NCI-H1694 treated with DMSO at 0.1 percent for 48 hours (cell line): ENCODE results near the gene NLGN2.

ENCODE experiments used
- DNase-seq: peaks from one replicate; lab custom pipeline; 2025; lab: John Stamatoyannopoulos, UW

The NLGN2 gene

DNA sequence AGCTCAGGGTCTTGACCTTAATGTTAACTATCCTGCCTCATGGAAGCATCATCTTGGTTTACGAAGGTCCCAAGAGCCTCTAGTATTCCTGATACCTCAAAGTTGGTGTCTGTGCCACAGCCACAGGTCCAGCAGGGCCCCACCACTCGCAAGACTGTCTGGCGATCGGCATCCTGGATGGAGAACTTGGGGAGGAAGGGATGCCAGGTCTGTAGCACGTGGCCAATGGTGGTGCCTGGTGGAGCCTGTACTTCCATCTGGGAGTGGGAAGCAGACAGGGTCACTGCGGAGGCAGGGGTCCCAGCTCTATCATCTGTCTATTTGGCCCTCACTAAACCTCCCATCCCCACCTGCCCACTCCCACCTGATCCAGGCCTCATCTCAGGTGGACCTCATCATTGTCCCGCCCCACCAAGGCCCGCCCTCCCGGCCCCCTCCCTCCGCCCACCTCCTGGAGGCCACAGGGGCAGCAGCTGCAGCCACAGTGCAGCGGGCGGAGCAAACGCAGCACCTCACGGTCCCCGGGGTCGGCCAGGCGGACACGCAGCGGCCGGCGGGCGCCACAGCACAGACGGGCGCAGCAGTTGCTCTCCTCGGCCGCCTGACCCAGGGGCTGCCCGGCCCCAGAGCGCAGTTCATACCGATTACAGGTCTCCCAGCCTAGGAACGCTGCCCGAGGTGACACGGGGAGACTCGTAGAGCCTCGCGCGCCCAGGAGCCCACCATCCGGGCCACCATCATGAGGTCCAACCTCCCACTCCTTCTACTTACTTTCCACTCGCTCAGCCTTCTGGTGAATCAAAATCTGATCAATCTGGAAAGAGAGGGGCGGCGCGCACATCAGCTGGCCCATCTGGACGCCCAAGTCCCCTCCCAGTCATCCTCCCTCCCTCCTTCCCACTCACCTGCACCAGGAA is 14.7 kb upstream of the NLGN2 start:
- DNase-seq: no peak

GRCh38 chr17:7393613-7394451 is 13.8 kb upstream of the NLGN2 start:
- DNase-seq: no peak

GRCh38 chr17:7394452-7395191 is 13.0 kb upstream of the NLGN2 start, which contains the start of gene PLSCR3:
TSS of gene PLSCR3 (minus strand) at chr17:7394525. CDS start at chr17:7394110, 415 bp downstream.
- peak; percentile 56 for DNase-seq

- DNase-seq: no peak
Observed at GRCh38 chr17:7396147-7396546, 11.5 kb upstream of the NLGN2 start.

DNA sequence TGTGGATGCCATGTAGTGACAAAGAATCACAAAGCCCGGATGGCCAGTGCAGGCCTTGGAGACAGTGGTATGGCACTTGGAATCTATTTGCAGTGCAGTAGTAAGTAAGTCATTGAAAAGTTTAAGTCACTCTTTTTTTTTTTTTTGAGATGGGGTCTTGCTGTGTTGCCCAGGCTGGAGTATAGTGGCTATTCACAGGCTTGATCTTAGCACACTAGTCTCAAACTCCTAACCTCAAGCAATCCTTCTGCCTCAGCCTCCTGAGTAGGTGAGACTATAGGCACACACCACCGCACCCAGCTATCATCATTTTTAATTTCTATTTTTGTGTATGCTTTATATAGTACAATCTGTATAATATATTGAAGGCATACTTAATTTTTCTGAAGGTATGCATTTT is 9.0 kb upstream of the NLGN2 start:
- no peak for DNase-seq

- DNase-seq: no peak
Observed at GRCh38 chr17:7403043-7403726, 4.5 kb upstream of the NLGN2 start.

DNA sequence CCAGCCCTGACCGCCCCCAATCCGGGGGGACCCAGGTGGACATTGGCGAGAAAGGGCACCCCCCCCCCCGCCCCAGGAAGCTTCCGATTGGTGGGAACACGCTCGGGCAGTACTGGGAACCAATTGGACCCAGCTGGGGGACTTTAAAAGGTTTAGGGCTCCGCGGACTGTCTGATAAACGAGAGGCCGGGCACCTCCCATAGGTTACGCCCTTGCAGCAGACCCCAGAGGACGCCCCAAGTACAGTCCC is 4.0 kb upstream of the NLGN2 start:
- DNase-seq: peak; percentile 52

GRCh38 chr17:7403977-7404736 is 3.5 kb upstream of the NLGN2 start, which contains the start of gene TMEM256:
TSS of gene TMEM256 (minus strand) at chr17:7404097. CDS start at chr17:7404084, 13 bp downstream.
- DNase-seq: peak; percentile 97

DNA sequence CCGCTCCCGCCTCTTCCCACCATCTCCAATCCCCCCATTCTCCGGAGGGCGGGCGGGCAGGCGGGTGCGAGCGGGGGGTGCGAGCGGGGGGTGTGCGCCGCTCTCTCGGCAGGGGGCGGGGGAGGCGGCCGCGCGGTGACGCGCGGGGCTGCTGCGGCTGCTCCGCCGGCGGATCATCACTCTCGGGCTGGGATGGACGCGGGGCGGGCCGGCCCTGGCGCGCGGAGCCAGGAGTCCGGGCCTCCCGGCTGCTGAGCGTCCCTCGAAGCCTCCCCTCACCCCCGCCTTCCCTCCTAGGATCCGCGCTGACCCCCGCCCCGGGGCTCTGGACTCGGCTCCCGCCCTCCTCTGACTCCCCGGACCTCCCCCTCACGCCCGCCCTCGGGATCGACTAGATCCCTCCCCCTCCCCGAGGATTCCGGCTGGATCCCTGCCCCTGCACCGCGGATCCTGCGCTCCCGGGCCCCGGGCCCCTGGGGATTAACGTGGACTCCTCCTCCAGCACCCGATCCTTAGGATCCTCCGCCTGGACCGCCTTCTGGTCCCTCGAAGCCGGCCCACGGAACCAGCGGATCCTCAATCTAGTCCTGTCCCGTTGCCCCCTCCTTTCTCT is 2.8 kb upstream of the NLGN2 start:
- no peak for DNase-seq

DNA sequence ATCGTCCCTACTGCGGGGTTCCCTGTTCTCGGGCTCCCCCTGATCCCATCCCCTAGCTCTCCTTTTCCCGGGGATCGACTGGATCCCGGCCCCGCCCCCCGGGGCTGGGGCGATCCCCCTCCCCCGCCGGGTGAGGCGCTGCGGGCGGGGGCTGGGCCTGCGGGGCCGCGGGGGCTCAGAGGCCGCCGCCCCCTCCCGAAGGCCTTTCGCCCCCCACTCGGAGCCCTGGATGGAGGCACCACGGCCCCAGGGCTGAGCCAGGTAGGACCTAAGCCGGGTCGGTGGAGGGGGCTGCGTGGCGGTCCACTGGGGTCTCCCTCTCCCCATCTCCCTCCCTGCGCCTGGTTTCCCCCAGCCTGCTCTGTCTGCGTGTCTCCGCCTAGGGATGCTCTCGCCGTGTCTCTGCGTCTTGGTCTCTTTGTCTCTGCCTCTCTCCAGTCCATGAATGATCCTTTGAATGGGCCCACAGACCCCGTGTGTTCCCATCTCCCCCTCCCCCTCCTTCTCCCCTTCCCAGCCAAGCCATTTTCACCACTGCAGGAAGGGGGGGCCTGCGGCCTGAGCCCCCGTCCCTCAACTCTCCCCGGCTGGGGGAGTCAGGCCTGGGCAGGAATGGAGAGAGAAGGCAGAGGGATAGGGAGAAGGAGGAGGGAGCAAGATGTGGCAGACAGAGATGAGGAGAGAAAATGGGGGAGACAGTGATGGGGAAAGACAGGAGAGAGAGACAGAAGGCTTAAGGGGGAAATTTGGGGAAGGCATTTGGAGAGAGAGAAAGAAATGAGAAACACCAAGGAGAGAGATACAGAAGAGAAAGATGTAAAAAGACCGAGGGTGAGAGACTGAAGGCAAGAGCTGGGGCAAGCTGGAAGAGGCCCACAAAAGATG is 2.1 kb upstream of the NLGN2 start:
- peak; percentile 11 for DNase-seq

DNA sequence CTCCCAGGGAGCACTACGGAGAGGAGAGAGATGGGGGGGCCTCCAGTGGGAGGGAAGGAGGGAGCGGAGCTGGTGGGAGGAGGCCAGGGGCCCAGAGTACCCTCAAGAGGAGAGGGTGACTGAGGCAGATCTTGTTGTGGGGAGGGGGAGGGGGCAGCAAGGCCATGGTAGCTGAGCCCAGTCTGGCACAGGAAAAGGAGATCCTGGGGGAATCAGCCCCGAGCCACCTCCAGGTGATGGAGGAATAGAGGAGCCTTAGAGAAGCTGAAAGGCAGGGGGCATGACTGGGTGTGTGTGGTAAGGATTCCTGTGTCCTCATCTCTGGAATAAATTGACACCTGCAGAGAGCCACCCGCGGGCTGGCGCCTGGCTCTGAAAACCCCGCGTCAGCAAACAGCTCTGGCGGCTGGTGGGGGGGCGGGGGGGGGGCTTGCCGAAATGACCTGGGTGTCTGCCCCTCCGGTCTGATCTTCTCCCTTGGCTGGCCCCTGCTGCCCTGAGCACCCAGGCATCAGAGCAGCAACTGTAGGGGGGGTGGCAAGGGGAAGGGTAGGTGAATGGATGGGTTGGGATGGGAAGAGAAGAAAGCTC is 1.3 kb upstream of the NLGN2 start:
- DNase-seq: no peak

DNA sequence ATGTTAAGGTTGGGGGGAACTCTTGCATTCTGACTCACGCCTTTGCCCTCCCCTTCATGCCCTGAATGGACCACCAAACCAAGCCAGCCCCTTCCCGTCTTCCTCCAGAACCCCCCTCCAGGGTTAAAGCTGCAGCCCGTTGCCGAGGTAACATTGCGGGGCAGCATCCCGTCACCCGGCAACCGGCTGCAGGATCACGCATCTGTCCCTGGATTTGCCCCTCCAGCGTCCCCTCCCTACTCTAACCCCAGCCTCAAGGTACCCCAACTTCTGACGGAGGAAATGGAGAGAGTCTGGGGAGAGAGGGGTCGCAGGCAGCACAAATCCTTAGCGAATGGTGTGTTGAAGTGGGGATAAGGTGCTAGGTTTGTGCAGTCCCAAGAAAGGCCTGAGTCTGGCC is 563 bp upstream of the NLGN2 start:
- DNase-seq: no peak

GRCh38 chr17:7408252-7408727 is 645 bp downstream of the NLGN2 start:
- no peak for DNase-seq

GRCh38 chr17:7408863-7409262 is 1.2 kb downstream of the NLGN2 start:
- no peak for DNase-seq

- DNase-seq: no peak
Observed at GRCh38 chr17:7409716-7410115, 2.1 kb downstream of the NLGN2 start.

GRCh38 chr17:7410634-7411426 is 3.2 kb downstream of the NLGN2 start:
- no peak for DNase-seq

GRCh38 chr17:7411427-7411750 is 3.7 kb downstream of the NLGN2 start:
- DNase-seq: no peak

DNA sequence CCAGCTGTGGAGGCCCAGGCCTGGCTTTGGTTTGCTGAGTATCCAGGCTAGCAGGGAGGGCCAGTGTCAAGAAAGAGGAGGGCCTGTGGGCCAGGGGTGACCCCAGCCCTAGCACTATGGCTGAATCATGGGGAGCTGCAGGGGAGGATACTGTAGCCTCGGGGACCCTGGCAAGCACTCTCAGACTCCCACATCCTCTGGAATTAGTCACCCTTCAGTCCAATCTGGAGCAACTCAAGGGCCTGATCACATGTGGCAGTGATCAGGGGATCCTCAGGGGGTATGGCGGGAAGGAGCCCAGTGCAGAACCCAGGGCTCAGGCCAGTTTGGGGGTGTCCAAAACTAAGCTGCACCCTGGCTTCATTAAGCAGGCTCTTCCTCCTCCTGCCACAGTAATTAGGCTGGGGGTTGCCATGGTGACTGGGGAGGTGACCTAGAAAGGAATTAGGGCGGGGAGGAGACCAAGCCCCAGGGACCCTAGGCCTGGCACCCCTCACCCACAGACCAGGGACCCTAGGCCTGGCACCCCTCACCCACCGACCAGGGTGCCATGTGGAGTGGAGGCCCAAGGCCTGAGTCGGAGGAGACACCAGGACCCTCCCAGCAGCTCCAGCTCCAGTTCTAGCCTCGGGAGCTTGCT is 5.8 kb downstream of the NLGN2 start:
- DNase-seq: no peak
